Fibroblast of lung (primary cell): Measurements from ENCODE around the gene TTC17. TPM values are rescaled to one million over a fixed set of nuclear protein-coding genes. Genes with fewer than 3 reads are reported as not detected.

ENCODE experiments used
- DNase-seq, 2 donors: peaks; one replicate each; pipeline versions ENCODE4 v3.0.0 to v3.0.0-alpha.2; 2010; ENCODE audit warnings: low read depth in 2 of 2
- H2AFZ ChIP-seq: 2 replicates; pipeline ENCODE4 v1.5.1; 2012; ENCODE audit warnings: low read length, control low read depth, inconsistent platforms
- H3K27ac ChIP-seq: 2 replicates; pipeline ENCODE4 v1.5.1; 2011; ENCODE audit warnings: low read length, control low read depth; ENCODE audit not compliant: insufficient read depth
- H3K27me3 ChIP-seq: 2 replicates; pipeline ENCODE4 v1.5.1; 2011; ENCODE audit warnings: mild to moderate bottlenecking, low read length; ENCODE audit not compliant: control insufficient read depth, insufficient read depth
- H3K36me3 ChIP-seq: 2 replicates; pipeline ENCODE4 v1.5.1; 2011; ENCODE audit warnings: low read length; ENCODE audit not compliant: control insufficient read depth, insufficient read depth
- H3K4me1 ChIP-seq: 2 replicates; pipeline ENCODE4 v1.5.1; 2011; ENCODE audit warnings: low read length; ENCODE audit not compliant: control insufficient read depth, insufficient read depth; ENCODE audit errors: extremely low read depth
- H3K4me2 ChIP-seq: 2 replicates; pipeline ENCODE4 v1.5.1; 2011; ENCODE audit warnings: low read length, control low read depth; ENCODE audit not compliant: insufficient read depth; ENCODE audit errors: extremely low read depth
- H3K4me3 ChIP-seq, 4 experiments: fragments of 200-600 bp in 1 of 4; sonication (generic) in 1 of 4; replicated peaks in 1 of 4; 2 replicates each; pipeline ENCODE4 v1.5.1; 2011 to 2016; ENCODE audit warnings: low read length in 4 of 4, low read depth in 3 of 4, mild to moderate bottlenecking in 3 of 4, control low read depth in 2 of 4, inconsistent platforms in 1 of 4, mixed read lengths in 1 of 4; ENCODE audit not compliant: insufficient read depth in 1 of 4; ENCODE audit errors: control extremely low read depth in 1 of 4
- H3K79me2 ChIP-seq: 2 replicates; pipeline ENCODE4 v1.5.1; 2012; ENCODE audit warnings: mild to moderate bottlenecking, low read length, inconsistent platforms; ENCODE audit not compliant: control insufficient read depth, insufficient read depth
- H3K9ac ChIP-seq: 2 replicates; pipeline ENCODE4 v1.5.1; 2011; ENCODE audit warnings: mild to moderate bottlenecking, low read length, control low read depth; ENCODE audit not compliant: insufficient read depth
- H3K9me3 ChIP-seq: 2 replicates; pipeline ENCODE4 v1.5.1; 2012; ENCODE audit warnings: low read depth, low read length; ENCODE audit not compliant: control insufficient read depth, insufficient read depth
- H4K20me1 ChIP-seq: 2 replicates; pipeline ENCODE4 v1.5.1; 2011; ENCODE audit warnings: low read length; ENCODE audit not compliant: control insufficient read depth, insufficient read depth; ENCODE audit errors: extremely low read depth
- CTCF ChIP-seq, 2 donors: IDR thresholded peaks in 1 of 2; conservative IDR thresholded peaks in 1 of 2; 1 replicate in 1 of 2; 2 replicates in 1 of 2; pipeline ENCODE4 v1.5.1; 2011 to 2012; ENCODE audit warnings: low read length in 2 of 2, control low read depth in 1 of 2, inconsistent platforms in 1 of 2, low read depth in 1 of 2, mild to moderate bottlenecking in 1 of 2
- EZH2 ChIP-seq: IDR thresholded peaks from 2 replicates; pipeline ENCODE4 v1.5.1; 2012; ENCODE audit warnings: low read length, control low read depth, mild to moderate bottlenecking; ENCODE audit errors: missing control alignments
- polyA plus RNA-seq, 2 donors: library from polyadenylated mRNA; depleted of rRNA in 1 of 2; stranded (reverse) in 1 of 2; unstranded in 1 of 2; fragments of >200 nt; gene quantifications; 2 replicates each; pipeline ENCODE4 v1.2.1, GENCODE V29; 2011 to 2012; ENCODE audit warnings: missing spikeins in 1 of 2
- total RNA-seq: library from RNA; depleted of rRNA; stranded (reverse); fragments of >200 nt; gene quantifications from 2 replicates; pipeline ENCODE4 v1.2.1, GENCODE V29; 2014

Gene TTC17
- total and polyA plus RNA-seq, 2 donors (not counting 1 experiment from before 2014, with no cell fraction given) = 72.3 to 129 TPM

DNA sequence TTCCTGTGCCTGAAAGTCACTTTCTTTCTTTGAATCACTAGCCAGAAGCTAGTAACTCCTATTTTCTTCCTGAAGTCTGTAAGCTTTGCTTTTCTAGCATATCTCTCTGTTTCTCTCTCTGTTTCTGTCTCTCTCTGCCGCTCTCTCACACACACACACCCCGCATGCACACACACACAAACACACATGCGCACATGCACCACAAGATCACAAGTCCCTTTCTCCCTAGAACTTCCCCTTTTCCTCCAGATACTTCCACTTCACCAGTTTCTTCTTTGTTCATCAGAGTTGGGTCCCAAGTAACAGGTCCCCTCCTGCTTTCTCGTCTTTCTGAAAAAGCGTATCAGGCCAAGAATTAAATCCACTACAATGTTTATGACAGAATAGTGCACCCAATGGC lies 173.3 kb downstream of the TTC17 start:
- H2AFZ ChIP-seq = no peak overlapping the region
- no peaks in the 10 kb centered on the region for H4K20me1 ChIP-seq
- H3K4me1 ChIP-seq = no peaks in the 10 kb centered on the region
- H3K27me3 ChIP-seq = peaks cover 5% of the 10 kb centered on the region
- H3K9me3 ChIP-seq = no peaks in the 10 kb centered on the region
- H3K36me3 ChIP-seq = no peaks in the 10 kb centered on the region
- TF ChIP-seq EZH2 (no peak), CTCF (conservative IDR thresholded peaks at IDR 0.05 in 1 of 2, IDR thresholded peaks at IDR 0.05 in 1 of 2; ENCODE audit: low read depth in 1 of 2, low read length in 2 of 2) (no peak)
- no peak overlapping the region for H3K9ac ChIP-seq
- no peak overlapping the region for H3K27ac ChIP-seq
- no peak overlapping the region for H3K4me3 ChIP-seq
- DNase-seq = no peak
- no peak overlapping the region for H3K4me2 ChIP-seq
- H3K79me2 ChIP-seq = no peaks in the 10 kb centered on the region

DNA sequence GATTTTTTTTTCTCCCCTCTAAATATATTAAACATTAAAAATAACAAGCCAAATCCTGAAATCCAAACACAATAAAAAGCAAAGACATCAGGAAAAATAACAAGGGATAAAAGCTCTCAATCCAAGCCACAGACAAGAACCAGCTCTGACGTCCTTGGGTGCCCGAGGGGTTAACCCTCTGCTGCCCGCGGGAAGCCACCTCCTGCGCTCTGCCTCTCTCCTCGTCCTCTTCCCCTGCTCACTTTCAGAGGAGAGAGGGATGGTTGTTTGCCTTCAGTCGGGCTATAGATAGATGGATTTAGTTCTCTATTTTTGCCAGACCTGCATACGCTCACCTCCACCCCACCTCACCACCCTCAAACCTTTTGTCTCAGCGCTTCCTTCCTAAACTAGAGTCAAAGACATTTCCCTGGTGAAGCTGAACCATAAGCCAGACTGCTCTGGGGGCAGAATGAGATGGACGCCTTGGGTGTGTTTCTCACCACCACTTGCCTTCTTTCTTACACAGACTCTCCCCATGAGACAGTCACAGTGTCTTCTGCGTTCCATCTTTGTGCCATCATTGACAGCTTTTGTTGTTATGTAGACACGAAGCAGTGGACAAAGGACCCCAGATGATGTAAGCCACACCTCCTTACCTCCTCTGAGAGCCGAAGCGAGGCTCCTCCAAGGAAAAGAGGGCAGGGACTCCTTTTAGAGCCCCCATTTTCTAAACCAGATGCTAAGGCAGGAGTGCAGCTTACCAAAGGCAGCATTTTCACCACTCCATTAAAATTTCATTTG lies 179.3 kb downstream of the TTC17 start:
- H3K79me2 ChIP-seq = no peaks in the 10 kb centered on the region
- H3K27ac ChIP-seq = no peak overlapping the region
- H3K9ac ChIP-seq = no peak overlapping the region
- no peak overlapping the region for H2AFZ ChIP-seq
- no peak for TF ChIP-seq EZH2
- no peak for TF ChIP-seq CTCF (conservative IDR thresholded peaks at IDR 0.05 in 1 of 2, IDR thresholded peaks at IDR 0.05 in 1 of 2; ENCODE audit: low read depth in 1 of 2, low read length in 2 of 2)
- H3K4me3 ChIP-seq = no peak overlapping the region
- no peak for DNase-seq
- peaks cover 7% of the 10 kb centered on the region for H3K27me3 ChIP-seq
- H3K4me2 ChIP-seq = no peak overlapping the region
- H3K36me3 ChIP-seq = no peaks in the 10 kb centered on the region
- no peaks in the 10 kb centered on the region for H3K9me3 ChIP-seq
- H3K4me1 ChIP-seq = no peaks in the 10 kb centered on the region
- no peaks in the 10 kb centered on the region for H4K20me1 ChIP-seq

DNA sequence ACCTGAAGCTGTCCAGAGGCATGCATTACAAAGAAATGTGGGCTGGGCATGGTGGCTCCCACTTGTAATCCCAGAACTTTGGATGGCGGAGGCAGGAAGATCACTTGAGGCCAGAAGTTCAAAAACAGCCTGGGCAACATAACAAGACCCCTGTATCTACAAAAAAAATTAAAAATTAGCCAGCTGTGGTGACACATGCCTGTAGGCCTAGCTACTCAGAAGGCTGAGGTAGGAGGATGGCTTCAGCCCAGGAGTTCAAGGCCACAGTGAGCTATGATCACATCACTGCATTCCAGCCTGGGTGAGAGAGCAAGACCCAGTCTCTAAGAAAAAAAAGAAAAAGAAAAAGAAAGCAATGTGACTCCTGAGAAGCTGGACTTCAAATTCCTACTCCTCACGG lies 183.3 kb downstream of the TTC17 start:
- H3K79me2 ChIP-seq = no peaks in the 10 kb centered on the region
- no peaks in the 10 kb centered on the region for H3K9me3 ChIP-seq
- H2AFZ ChIP-seq = no peak overlapping the region
- no peak overlapping the region for H3K9ac ChIP-seq
- no peak overlapping the region for H3K4me3 ChIP-seq
- H3K4me1 ChIP-seq = no peaks in the 10 kb centered on the region
- peaks cover 16% of the 10 kb centered on the region for H3K27me3 ChIP-seq
- no peak overlapping the region for H3K4me2 ChIP-seq
- no peaks in the 10 kb centered on the region for H4K20me1 ChIP-seq
- no peak overlapping the region for H3K27ac ChIP-seq
- DNase-seq = no peak
- TF ChIP-seq EZH2 (no peak), CTCF (conservative IDR thresholded peaks at IDR 0.05 in 1 of 2, IDR thresholded peaks at IDR 0.05 in 1 of 2; ENCODE audit: low read depth in 1 of 2, low read length in 2 of 2) (no peak)
- no peaks in the 10 kb centered on the region for H3K36me3 ChIP-seq
